NT2/D1 (cell line): ENCODE results near the gene PTDSS2.

ENCODE experiments used
- DNase-seq: peaks from one replicate; pipeline ENCODE4 v3.0.0-alpha.2; 2011; ENCODE audit warnings: low read depth, low spot score
- H3K27me3 ChIP-seq: 2 replicates; pipeline ENCODE4 v1.6.0; 2011; ENCODE audit warnings: mild to moderate bottlenecking; ENCODE audit not compliant: insufficient read length, insufficient read depth
- H3K36me3 ChIP-seq: 2 replicates; pipeline ENCODE4 v1.6.1; 2011; ENCODE audit warnings: mild to moderate bottlenecking, low read length, mixed read lengths; ENCODE audit not compliant: insufficient read depth, insufficient read length
- H3K4me1 ChIP-seq: 2 replicates; pipeline ENCODE4 v1.5.1; 2011; ENCODE audit not compliant: insufficient read depth, insufficient read length
- H3K4me3 ChIP-seq: 2 replicates; pipeline ENCODE4 v1.5.1; 2011; ENCODE audit warnings: low read depth; ENCODE audit not compliant: insufficient read length
- H3K9ac ChIP-seq: 2 replicates; pipeline ENCODE4 v1.6.0; 2011; ENCODE audit warnings: low read depth; ENCODE audit not compliant: insufficient read length
- H3K9me3 ChIP-seq: 2 replicates; pipeline ENCODE4 v1.5.1; 2011; ENCODE audit warnings: mild to moderate bottlenecking, low read length; ENCODE audit not compliant: insufficient read depth
- SUZ12 ChIP-seq: IDR thresholded peaks from 2 replicates; pipeline ENCODE4 v1.6.1; 2011; ENCODE audit not compliant: insufficient read length, insufficient read depth; ENCODE audit errors: extremely low read depth
- YY1 ChIP-seq: IDR thresholded peaks from 2 replicates; pipeline ENCODE4 v1.6.1; 2011; ENCODE audit not compliant: insufficient read length, insufficient read depth
- ZNF274 ChIP-seq: IDR thresholded peaks from 2 replicates; pipeline ENCODE4 v1.6.1; 2011; ENCODE audit warnings: mild to moderate bottlenecking, low read depth, low read length

The PTDSS2 gene

DNA sequence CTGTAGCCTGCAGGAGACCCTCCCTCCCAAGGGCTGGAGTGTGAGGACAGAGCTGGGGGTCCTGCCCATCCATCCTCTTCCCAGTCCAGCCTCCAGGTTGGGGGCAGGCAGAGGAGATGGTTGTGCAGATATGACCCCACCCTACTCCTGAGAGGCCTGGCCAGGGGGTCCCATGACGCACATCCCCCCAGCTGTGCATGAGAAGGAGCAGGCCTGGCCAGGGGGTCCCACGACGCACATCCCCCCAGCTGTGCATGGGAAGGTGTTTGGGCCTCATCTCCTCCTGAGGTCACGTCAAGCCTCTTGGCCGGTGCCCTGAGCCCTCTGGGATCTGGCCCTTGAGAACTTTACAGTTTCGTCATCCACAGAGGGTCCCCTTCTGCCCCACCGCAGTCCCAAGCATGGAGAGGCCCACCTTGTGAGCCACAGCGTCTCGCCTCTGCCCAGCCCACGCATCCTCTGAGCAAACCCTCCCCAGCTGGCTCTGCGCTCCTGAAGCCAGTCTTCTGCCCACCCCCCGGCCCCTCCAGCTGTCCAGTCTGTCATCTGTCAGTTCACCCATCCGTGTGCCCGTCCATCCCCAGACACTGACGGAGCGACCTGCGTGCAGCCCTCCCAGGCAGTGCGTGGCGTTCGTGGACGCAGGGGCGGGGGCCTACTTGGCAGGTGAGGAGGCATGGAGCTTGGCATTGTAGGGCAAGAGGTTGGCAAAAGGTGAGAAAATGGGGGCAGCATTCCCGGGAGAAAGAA lies 10.6 kb upstream of the PTDSS2 start:
- Histone ChIP-seq H3K9me3 (no peaks in the 10 kb centered on the region; the same call in 1 of the 2 replicates), H3K9ac (no peak overlapping the region), H3K4me3 (no peak overlapping the region), H3K36me3 (no peaks in the 10 kb centered on the region), H3K27me3 (no peaks in the 10 kb centered on the region), H3K4me1 (peaks cover 13% of the 10 kb centered on the region)
- no peak for TF ChIP-seq SUZ12
- no peak for TF ChIP-seq ZNF274
- TF ChIP-seq YY1 = no peak
- no peak for DNase-seq

- no peak for DNase-seq
- Histone ChIP-seq H3K9ac (no peak overlapping the region), H3K27me3 (no peaks in the 10 kb centered on the region), H3K9me3 (no peaks in the 10 kb centered on the region; the same call in 1 of the 2 replicates), H3K4me3 (no peak overlapping the region), H3K4me1 (peaks cover 13% of the 10 kb centered on the region), H3K36me3 (no peaks in the 10 kb centered on the region)
- TF ChIP-seq ZNF274 = no peak
- TF ChIP-seq YY1 = no peak
- TF ChIP-seq SUZ12 = no peak
Observed at GRCh38 chr11:440065-441042, 9.7 kb upstream of the PTDSS2 start.

GRCh38 chr11:441043-441417 lies 9.0 kb upstream of the PTDSS2 start:
- Histone ChIP-seq H3K4me1 (peaks cover 18% of the 10 kb centered on the region), H3K9me3 (no peaks in the 10 kb centered on the region; the same call in 1 of the 2 replicates), H3K9ac (peak overlapping the region; percentile 53), H3K27me3 (no peaks in the 10 kb centered on the region), H3K36me3 (no peaks in the 10 kb centered on the region), H3K4me3 (no peak overlapping the region)
- TF ChIP-seq YY1 (no peak), SUZ12 (no peak), ZNF274 (no peak)
- no peak for DNase-seq

DNA sequence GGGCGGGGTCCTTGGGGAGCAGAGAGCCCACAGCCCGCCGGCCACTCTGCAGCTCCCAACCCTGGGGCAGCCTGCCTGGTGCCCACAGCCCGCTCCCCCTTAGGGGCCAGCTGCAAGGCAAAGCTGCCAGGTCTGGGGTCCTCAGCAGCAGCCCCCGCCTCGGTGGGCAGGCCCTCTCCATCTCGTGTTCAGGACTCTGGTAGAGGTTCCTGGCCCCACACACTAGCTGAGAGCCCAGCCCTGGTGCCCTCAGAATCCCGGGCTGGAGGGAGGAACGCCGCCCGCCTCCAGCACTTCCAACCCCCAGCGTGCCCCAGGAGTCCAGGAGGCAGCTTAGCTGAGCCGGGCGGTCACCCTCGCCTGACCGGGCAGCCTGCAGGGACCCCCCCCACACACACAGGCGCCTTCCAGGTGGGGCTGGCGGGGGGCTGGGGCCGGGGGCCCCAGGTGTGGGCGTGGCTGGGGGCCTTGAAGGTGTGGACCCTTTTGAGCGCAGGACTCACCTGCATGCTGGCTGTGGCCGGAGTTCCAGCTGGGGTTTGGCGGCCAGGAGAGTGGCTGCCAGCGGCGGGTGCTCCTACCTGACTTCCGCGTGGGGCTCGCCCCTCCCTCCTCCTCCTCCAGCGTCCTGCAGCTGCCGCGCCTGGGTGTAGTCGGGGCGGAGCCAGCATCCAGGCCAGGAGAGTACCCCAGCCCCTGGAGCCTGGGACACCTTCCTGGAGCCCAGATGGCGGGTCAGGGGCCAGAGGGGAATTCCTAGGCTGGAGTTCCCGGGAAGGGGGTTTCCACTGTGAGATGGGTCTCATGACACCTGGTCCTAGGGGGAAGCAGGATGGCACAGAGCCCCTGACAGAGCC lies 8.4 kb upstream of the PTDSS2 start, which contains the start of gene ANO9:
ANO9 (minus strand) TSS at position 594 of the 857 bp plus-strand sequence; CDS start at position 509, 85 bp downstream.
- peak within 1 kb of the TSS; percentile 24 for H3K4me3 ChIP-seq

DNA sequence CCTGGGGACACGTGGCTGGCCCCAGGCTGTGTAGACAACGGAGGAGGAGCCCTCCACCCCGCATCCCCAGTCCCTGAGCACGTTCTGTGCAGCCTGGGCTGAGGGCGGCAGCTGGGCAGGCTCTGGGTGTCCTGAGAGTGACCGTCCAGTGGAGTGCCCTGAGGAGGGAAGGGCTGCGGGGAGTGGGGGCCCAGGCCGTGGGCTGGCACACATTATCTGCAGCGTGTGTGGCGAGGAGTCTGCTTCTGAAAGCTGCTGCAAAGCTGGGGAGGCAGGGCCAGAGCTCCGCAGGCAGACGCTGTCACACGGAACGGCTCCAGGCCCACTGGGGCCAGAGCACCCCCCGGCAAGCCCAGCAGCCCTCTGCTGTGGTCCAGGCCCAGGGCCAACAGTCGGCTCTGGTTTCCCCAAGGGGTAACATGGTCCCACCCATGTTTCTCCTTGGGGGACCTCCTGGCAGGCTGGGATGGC lies 7.4 kb upstream of the PTDSS2 start:
- peak overlapping the region; percentile 66 for H3K9ac ChIP-seq
- H3K4me1 ChIP-seq = peaks cover 28% of the 10 kb centered on the region
- TF ChIP-seq YY1 (no peak), SUZ12 (no peak), ZNF274 (no peak)
- no peaks in the 10 kb centered on the region for H3K36me3 ChIP-seq
- H3K9me3 ChIP-seq = no peaks in the 10 kb centered on the region
- no peak overlapping the region for H3K4me3 ChIP-seq
- H3K27me3 ChIP-seq = no peaks in the 10 kb centered on the region
- no peak for DNase-seq

More for the DNA sequence above, 8.4 kb upstream of the PTDSS2 start, which contains the start of gene ANO9:
- no peaks in the 10 kb centered on the region; the same call in 1 of the 2 replicates for H3K9me3 ChIP-seq
- peak within 1 kb of the TSS; percentile 70 for H3K9ac ChIP-seq
- DNase-seq = no peak
- H3K27me3 ChIP-seq = no peaks in the 10 kb centered on the region
- no peaks in the 10 kb centered on the region for H3K36me3 ChIP-seq
- H3K4me1 ChIP-seq = peaks cover 23% of the 10 kb centered on the region
- no peak for TF ChIP-seq SUZ12

GRCh38 chr11:443542-444199 lies 6.4 kb upstream of the PTDSS2 start:
- no peak overlapping the region for H3K9ac ChIP-seq
- TF ChIP-seq SUZ12 (no peak), YY1 (no peak), ZNF274 (no peak)
- DNase-seq = no peak

More at GRCh38 chr11:443542-444199, 6.4 kb upstream of the PTDSS2 start:
- H3K27me3 ChIP-seq = no peaks in the 10 kb centered on the region
- no peaks in the 10 kb centered on the region for H3K9me3 ChIP-seq
- peaks cover 24% of the 10 kb centered on the region for H3K4me1 ChIP-seq
- H3K36me3 ChIP-seq = no peaks in the 10 kb centered on the region
- no peak overlapping the region for H3K4me3 ChIP-seq
